CD8-positive, alpha-beta memory T cell (primary cell): ENCODE measurements around the gene ZNF408. TPM values are rescaled to one million over a fixed set of nuclear protein-coding genes. Genes with fewer than 3 reads are reported as not detected.
A peak's percentile ranks its signal among the peaks of the same experiment; 100 is the strongest.

Source experiments
- CTCF ChIA-PET: fragments of 350-600 bp; sonication (Branson Sonifier 250); formaldehyde crosslinking; loops from one replicate; lab custom pipeline; 2021; ENCODE audit warnings: antibody characterized with exemption; lab: Charles Lee
- POLR2A ChIA-PET: fragments of 350-600 bp; sonication (Branson Sonifier 250); formaldehyde crosslinking; loops from one replicate; lab custom pipeline; 2021; ENCODE audit warnings: antibody characterized with exemption; lab: Charles Lee
- DNase-seq, 5 donors: peaks; one replicate each; pipeline versions ENCODE4 v3.0.0 to v3.0.0-alpha.2; 2020 to 2022; ENCODE audit warnings: mixed read lengths in 1 of 5
- H3K27ac ChIP-seq: one replicate; pipeline ENCODE4 v1.7.0; 2013; ENCODE audit warnings: low read depth, mild to moderate bottlenecking, low read length, moderate library complexity
- H3K27me3 ChIP-seq: 2 replicates; pipeline ENCODE4 v1.7.0; 2013; ENCODE audit warnings: low read length, mild to moderate bottlenecking; ENCODE audit not compliant: insufficient read depth, poor library complexity, severe bottlenecking
- H3K36me3 ChIP-seq: 2 replicates; pipeline ENCODE4 v1.7.0; 2013; ENCODE audit warnings: mild to moderate bottlenecking, low read length, moderate library complexity; ENCODE audit not compliant: insufficient read depth
- H3K4me1 ChIP-seq: 2 replicates; pipeline ENCODE4 v1.7.0; 2013; ENCODE audit warnings: mild to moderate bottlenecking, low read length, moderate library complexity; ENCODE audit not compliant: insufficient read depth
- H3K4me3 ChIP-seq: 2 replicates; pipeline ENCODE4 v1.7.0; 2013; ENCODE audit warnings: mild to moderate bottlenecking, low read length
- H3K9me3 ChIP-seq: 2 replicates; pipeline ENCODE4 v1.7.0; 2013; ENCODE audit warnings: mild to moderate bottlenecking, low read length
- H3K27ac Mint-ChIP-seq, 8 donors: one replicate each; pipeline ENCODE4 v1.8.0; 2020 to 2021; ENCODE audit warnings: mixed read lengths in 8 of 8, mild to moderate bottlenecking in 6 of 8, inconsistent platforms in 3 of 8, moderate library complexity in 3 of 8
- H3K27me3 Mint-ChIP-seq, 2 donors: one replicate each; pipeline ENCODE4 v1.8.0; 2020 to 2021; ENCODE audit warnings: mixed read lengths in 2 of 2, mild to moderate bottlenecking in 1 of 2, moderate library complexity in 1 of 2
- H3K36me3 Mint-ChIP-seq, 3 donors: one replicate each; pipeline ENCODE4 v1.8.0; 2020 to 2021; ENCODE audit warnings: mixed read lengths in 3 of 3, inconsistent platforms in 1 of 3, mild to moderate bottlenecking in 1 of 3
- H3K4me1 Mint-ChIP-seq, 3 donors: one replicate each; pipeline ENCODE4 v1.8.0; 2020 to 2021; ENCODE audit warnings: mixed read lengths in 3 of 3, inconsistent platforms in 1 of 3, mild to moderate bottlenecking in 1 of 3
- H3K4me3 Mint-ChIP-seq, 7 donors: one replicate each; pipeline ENCODE4 v1.8.0; 2020 to 2021; ENCODE audit warnings: mixed read lengths in 7 of 7, mild to moderate bottlenecking in 6 of 7, moderate library complexity in 4 of 7, inconsistent platforms in 2 of 7
- H3K9me3 Mint-ChIP-seq, 5 donors: one replicate each; pipeline ENCODE4 v1.8.0; 2020 to 2022; ENCODE audit warnings: mixed read lengths in 5 of 5, mild to moderate bottlenecking in 3 of 5, moderate library complexity in 2 of 5, inconsistent platforms in 1 of 5
- polyA plus RNA-seq: library from polyadenylated mRNA; unstranded; fragments of 300-500 nt; fragmentation: Illumina TruSeq; gene quantifications from one replicate; pipeline ENCODE4 v1.2.3, GENCODE V29; 2021
- total RNA-seq, 2 experiments: library from RNA; stranded (reverse); gene quantifications; one replicate each; pipeline ENCODE4 v1.2.3, GENCODE V29; 2021

Gene ZNF408
- total and polyA plus RNA-seq, 3 experiments from 2014 or later = 9.6 to 14.4 (median 13.2) TPM

DNA sequence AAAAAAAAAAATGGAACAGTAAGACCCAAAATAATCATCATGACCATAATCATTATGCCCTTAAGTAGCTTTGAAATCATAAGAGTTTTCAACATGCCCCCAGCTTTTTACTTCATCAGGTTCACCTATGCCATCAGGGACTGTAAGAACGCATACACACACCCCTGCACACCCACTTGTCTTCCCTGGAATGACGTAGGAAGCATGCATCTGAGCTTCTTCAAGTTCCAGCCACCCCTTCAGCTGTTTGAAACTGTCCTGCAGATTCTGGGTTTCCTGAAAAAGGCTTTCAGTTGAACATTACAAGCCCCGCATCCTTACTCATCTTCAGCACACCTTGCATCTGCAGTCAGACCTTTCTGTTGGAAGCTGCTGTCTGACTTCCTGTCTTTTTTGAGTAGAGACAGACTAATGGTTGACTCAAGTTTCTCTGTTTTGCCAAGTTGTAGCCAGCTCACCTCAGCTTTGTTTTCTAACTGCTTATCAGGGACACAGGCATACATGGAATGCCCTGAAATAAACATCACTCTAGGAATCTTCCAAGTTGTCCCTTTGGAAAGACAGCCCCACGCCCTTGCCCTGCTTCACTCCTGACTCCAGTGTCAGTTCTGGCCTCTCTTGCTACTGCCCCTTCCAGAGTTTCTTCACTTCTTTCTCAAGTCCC is 37.4 kb upstream of the ZNF408 start:
- CTCF ChIA-PET = interaction anchor here (1.3 kb wide), 1 partner anchor 8 kb away, joined by 3 read pairs; no protein-coding TSS in a partner anchor
- Histone ChIP-seq H3K4me3 (no peak overlapping the region), H3K4me1 (no peaks in the 10 kb centered on the region), H3K27ac (no peak overlapping the region), H3K27me3 (no peaks in the 10 kb centered on the region), H3K36me3 (peaks cover 62% of the 10 kb centered on the region), H3K9me3 (no peaks in the 10 kb centered on the region)
- Mint-ChIP-seq H3K36me3 (peaks cover 13 to 85% (median 30%) of the 10 kb centered on the region in 3 donors), H3K9me3 (no peaks in the 10 kb centered on the region), H3K4me3 (no peak overlapping the region), H3K4me1 (no peaks in the 10 kb centered on the region), H3K27me3 (no peaks in the 10 kb centered on the region), H3K27ac (peak overlapping the region in 3 of 8 donors; percentile 51 to 81 (median 69))
- no peak for DNase-seq
- POLR2A ChIA-PET = no interaction called here

DNA sequence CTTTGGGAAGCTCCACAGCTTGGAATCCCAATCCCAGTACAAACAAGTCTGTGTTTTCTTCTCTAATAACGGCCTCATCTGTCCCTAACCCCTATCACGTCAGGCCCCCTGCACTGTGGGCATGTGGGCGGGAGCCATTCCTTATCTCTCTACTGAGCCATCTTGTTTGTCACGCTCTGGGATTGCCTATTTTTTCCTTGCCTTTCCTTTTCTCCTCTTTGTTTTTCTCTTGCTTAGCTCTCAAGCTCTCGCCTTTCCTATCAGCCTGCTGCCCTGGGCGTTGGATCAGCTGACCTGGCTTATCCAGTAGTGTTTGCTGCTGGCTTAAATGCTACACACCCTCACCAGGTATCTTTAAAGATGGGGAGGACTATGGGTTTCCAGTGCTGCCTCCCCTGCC is 36.2 kb upstream of the ZNF408 start:
- no peak overlapping the region for H3K4me3 Mint-ChIP-seq

DNA sequence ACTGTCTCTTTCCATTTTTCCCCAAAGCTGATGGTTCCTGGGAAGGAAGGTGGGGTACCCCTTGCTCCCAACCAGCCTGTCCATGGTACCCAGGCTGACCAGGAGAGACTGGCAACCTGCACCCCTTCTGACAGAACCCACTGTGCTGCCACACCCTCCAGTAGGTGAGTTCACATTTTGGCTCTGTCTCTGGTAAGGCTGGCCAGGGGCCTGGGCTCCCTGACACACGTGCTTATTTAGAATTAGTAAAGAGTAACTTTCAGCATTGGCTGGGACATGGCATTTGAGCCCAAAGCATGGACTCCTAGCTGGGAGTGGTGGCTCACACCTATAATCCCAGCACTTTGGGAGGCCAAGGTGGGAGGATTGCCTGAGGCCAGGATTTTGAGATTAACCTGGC is 35.5 kb upstream of the ZNF408 start:
- Histone ChIP-seq H3K36me3 (peaks cover 61% of the 10 kb centered on the region), H3K27ac (no peak overlapping the region), H3K27me3 (no peaks in the 10 kb centered on the region), H3K4me1 (peaks cover 17% of the 10 kb centered on the region), H3K4me3 (no peak overlapping the region), H3K9me3 (no peaks in the 10 kb centered on the region)
- ChIA-PET POLR2A (no interaction called here), CTCF (no interaction called here)
- H3K4me3 Mint-ChIP-seq = no peak overlapping the region
- peak overlapping the region in 1 of 8 donors; percentile 29 for H3K27ac Mint-ChIP-seq
- DNase-seq = no peak
- no peaks in the 10 kb centered on the region for H3K27me3 Mint-ChIP-seq
- H3K9me3 Mint-ChIP-seq = no peaks in the 10 kb centered on the region
- H3K36me3 Mint-ChIP-seq = peaks cover 15 to 83% (median 28%) of the 10 kb centered on the region in 3 donors
- H3K4me1 Mint-ChIP-seq = peaks cover 10 to 16% (median 15%) of the 10 kb centered on the region in 3 donors

More for the DNA sequence above, 36.2 kb upstream of the ZNF408 start:
- H3K36me3 ChIP-seq = peaks cover 62% of the 10 kb centered on the region
- H3K4me1 ChIP-seq = peaks cover 10% of the 10 kb centered on the region
- H3K9me3 ChIP-seq = no peaks in the 10 kb centered on the region
- no peak overlapping the region for H3K4me3 ChIP-seq
- peak overlapping the region in 3 of 8 donors; percentile 65 to 79 (median 71) for H3K27ac Mint-ChIP-seq
- H3K27me3 Mint-ChIP-seq = no peaks in the 10 kb centered on the region
- H3K36me3 Mint-ChIP-seq = peaks cover 18 to 85% (median 30%) of the 10 kb centered on the region in 3 donors
- no peak for DNase-seq
- no peaks in the 10 kb centered on the region for H3K9me3 Mint-ChIP-seq
- peaks cover 5 to 10% (median 9%) of the 10 kb centered on the region in 3 donors for H3K4me1 Mint-ChIP-seq
- no peaks in the 10 kb centered on the region for H3K27me3 ChIP-seq
- POLR2A ChIA-PET = no interaction called here
- H3K27ac ChIP-seq = no peak overlapping the region
- CTCF ChIA-PET = no interaction called here

DNA sequence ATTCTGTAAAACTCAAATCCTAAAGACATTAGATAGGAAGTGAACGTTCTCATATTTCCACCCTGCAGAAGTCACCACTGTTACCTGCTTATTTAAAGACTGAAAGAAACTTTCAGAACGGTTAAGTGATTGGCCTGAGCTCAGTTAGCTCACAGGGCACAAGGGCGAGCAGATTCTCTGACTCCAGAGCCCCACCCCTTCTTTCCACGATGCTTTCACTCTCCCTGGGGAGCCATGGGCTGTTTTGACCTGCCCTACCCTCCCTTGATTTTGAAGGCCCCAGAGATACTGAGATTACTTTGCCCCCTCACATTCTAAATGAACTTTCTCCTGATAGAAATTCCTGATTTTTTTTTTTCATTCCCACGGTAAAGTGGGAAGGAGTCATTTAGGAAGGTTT is 34.3 kb upstream of the ZNF408 start:
- Mint-ChIP-seq H3K27me3 (no peaks in the 10 kb centered on the region), H3K27ac (peak overlapping the region in 3 of 8 donors; percentile 8 to 84 (median 45))

DNA sequence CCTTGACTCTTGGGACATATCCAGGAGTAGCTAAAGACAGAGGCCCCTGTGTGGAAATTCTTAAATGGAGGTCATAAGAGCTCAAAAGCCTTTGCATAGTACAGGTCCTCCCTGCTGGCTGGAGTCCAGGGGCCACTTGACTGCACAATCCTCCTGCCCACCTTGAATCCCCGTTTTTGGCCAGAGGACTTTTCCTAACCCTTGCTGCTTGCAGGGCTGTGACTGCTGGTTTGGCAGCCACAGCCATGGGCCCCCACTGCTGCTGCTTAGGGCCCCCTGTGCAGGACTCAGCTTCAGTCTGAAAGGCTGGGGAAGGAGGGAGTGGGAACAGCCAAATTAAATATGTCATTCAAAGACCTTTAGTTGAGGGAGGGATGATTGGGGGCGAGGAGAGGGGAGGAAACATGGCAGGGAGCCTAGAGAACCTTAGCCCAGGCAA is 33.8 kb upstream of the ZNF408 start:
- H3K9me3 Mint-ChIP-seq = no peaks in the 10 kb centered on the region
- H3K36me3 Mint-ChIP-seq = peaks cover 15 to 81% (median 31%) of the 10 kb centered on the region in 3 donors
- CTCF ChIA-PET = no interaction called here
- DNase-seq = no peak
- Histone ChIP-seq H3K9me3 (no peaks in the 10 kb centered on the region), H3K36me3 (peaks cover 61% of the 10 kb centered on the region), H3K27ac (no peak overlapping the region), H3K4me1 (peaks cover 34% of the 10 kb centered on the region), H3K4me3 (no peak overlapping the region), H3K27me3 (no peaks in the 10 kb centered on the region)
- no peak overlapping the region for H3K4me3 Mint-ChIP-seq
- POLR2A ChIA-PET = no interaction called here
- no peaks in the 10 kb centered on the region for H3K27me3 Mint-ChIP-seq
- peak overlapping the region in 4 of 8 donors; percentile 2 to 78 (median 64) for H3K27ac Mint-ChIP-seq
- peaks cover 25 to 32% (median 32%) of the 10 kb centered on the region in 3 donors for H3K4me1 Mint-ChIP-seq

More for the DNA sequence above, 34.3 kb upstream of the ZNF408 start:
- ChIA-PET CTCF (no interaction called here), POLR2A (no interaction called here)
- H3K4me1 Mint-ChIP-seq = peaks cover 20 to 26% (median 26%) of the 10 kb centered on the region in 3 donors
- no peak overlapping the region for H3K4me3 Mint-ChIP-seq
- Histone ChIP-seq H3K9me3 (no peaks in the 10 kb centered on the region), H3K4me3 (no peak overlapping the region), H3K36me3 (peaks cover 61% of the 10 kb centered on the region), H3K27me3 (no peaks in the 10 kb centered on the region), H3K27ac (no peak overlapping the region), H3K4me1 (peaks cover 29% of the 10 kb centered on the region)
- H3K36me3 Mint-ChIP-seq = peaks cover 15 to 81% (median 28%) of the 10 kb centered on the region in 3 donors
- no peaks in the 10 kb centered on the region for H3K9me3 Mint-ChIP-seq
- no peak for DNase-seq

DNA sequence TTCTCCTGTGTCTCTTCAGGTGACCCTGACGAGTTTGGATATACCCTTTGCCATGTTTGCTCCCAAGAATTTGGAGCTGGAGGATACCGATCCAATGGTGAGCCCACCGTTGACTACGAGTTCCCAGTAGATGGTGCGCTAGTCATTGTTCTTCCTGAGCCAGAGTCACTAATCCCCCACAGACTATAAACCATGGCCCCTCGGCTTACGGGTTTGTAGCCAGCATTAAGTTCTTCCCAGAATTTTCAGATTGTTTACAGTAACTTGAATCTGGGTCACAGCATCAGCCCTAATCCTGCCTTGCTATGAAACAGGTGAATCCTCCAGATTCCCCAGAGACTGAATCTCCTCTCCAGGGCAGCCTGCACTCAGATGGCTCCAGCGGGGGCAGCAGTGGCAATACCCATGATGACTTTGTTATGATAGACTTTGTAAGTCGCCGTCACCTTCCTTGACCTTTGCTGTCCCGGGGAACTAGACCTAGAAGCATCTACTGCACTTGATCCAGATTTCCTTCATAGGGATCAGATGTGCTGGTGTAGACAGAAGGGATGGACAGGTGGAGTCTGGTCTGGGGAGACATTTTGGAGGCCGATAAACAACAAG is 32.2 kb upstream of the ZNF408 start:
- Histone ChIP-seq H3K27ac (no peak overlapping the region), H3K4me1 (peaks cover 49% of the 10 kb centered on the region), H3K9me3 (no peaks in the 10 kb centered on the region), H3K36me3 (peaks cover 61% of the 10 kb centered on the region), H3K4me3 (no peak overlapping the region), H3K27me3 (no peaks in the 10 kb centered on the region)
- ChIA-PET CTCF (no interaction called here), POLR2A (no interaction called here)
- peak overlapping the region in 7 of 8 donors; percentile 25 to 78 (median 64) for H3K27ac Mint-ChIP-seq
- no peaks in the 10 kb centered on the region for H3K9me3 Mint-ChIP-seq
- peaks cover 36 to 47% (median 43%) of the 10 kb centered on the region in 3 donors for H3K4me1 Mint-ChIP-seq
- peaks cover 10 to 82% (median 28%) of the 10 kb centered on the region in 3 donors for H3K36me3 Mint-ChIP-seq
- H3K4me3 Mint-ChIP-seq = no peak overlapping the region
- H3K27me3 Mint-ChIP-seq = no peaks in the 10 kb centered on the region
- no peak for DNase-seq

DNA sequence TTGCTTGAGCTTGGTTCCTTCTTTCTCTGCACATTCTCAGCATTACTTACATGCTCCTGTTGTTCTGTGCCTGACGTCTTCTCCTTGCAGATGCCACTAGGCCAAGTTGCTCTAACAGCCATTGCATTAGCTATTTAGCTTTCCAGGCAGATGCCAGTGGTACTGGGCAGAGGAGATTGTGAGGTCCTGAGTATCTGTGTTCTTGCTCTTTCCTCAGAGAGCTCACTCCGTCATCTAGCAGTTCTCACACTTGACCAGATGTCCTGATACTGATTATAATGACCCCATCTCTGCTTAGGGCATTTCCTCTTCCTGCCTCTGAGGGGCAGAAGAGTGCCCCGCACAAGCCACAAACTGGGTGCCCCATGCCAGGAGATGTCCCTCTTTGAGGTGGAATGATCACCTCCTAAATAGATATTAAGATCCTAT is 31.1 kb upstream of the ZNF408 start:
- CTCF ChIA-PET = interaction anchor here (1.8 to 3.0 kb wide), 2 partner anchors 13 to 27 kb away, joined by 6 to 19 read pairs; no protein-coding TSS in a partner anchor
- H3K27ac ChIP-seq = no peak overlapping the region
- H3K4me1 ChIP-seq = peaks cover 61% of the 10 kb centered on the region

More for the DNA sequence above, 31.1 kb upstream of the ZNF408 start:
- H3K9me3 ChIP-seq = no peaks in the 10 kb centered on the region
- peaks cover 7 to 78% (median 26%) of the 10 kb centered on the region in 3 donors for H3K36me3 Mint-ChIP-seq
- H3K27me3 ChIP-seq = no peaks in the 10 kb centered on the region
- no peaks in the 10 kb centered on the region for H3K9me3 Mint-ChIP-seq
- DNase-seq = peak in 1 of 5 donors; percentile 36
- peak overlapping the region in 4 of 7 donors; percentile 18 to 58 (median 44) for H3K4me3 Mint-ChIP-seq
- H3K4me1 Mint-ChIP-seq = peaks cover 41 to 53% (median 49%) of the 10 kb centered on the region in 3 donors
- H3K4me3 ChIP-seq = no peak overlapping the region
- H3K27ac Mint-ChIP-seq = peak overlapping the region; percentile 30 to 96 (median 72)
- POLR2A ChIA-PET = no interaction called here
- no peaks in the 10 kb centered on the region for H3K27me3 Mint-ChIP-seq
- peaks cover 56% of the 10 kb centered on the region for H3K36me3 ChIP-seq
